GM18517 (cell line): ENCODE measurements around the gene ZNRF2.
"Not testable (repeated sequence)": the region's sequence is repeated elsewhere in the genome, so short reads cannot be mapped to it uniquely, and the experiment has no call there.

Experiments
- ATAC-seq: cut with Tn5 transposase; IDR thresholded peaks from one replicate; pipeline ENCODE4 v1.9.1; 2021; ENCODE audit warnings: mild to moderate bottlenecking, moderate library complexity; ENCODE audit not compliant: unreplicated experiment

The ZNRF2 gene

DNA sequence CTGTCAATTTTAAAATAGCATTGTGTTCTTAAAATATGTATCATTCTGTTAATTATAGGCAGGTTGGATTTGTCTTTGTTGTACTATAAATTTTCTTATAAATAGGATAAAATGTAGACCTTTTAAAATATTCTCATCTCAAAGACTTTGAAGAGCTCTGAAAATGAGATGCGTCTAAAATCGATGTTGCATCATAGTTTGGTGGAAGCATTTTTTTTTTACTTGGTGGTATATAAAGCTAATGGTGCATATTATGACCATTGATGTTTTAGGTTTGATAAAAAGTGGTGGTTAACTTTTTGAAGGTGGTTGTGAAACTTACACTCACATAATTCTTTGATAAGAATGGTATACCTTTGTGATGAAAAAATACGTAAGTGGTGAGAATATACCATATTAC is 69.1 kb downstream of the ZNRF2 start:
- no peak for ATAC-seq

DNA sequence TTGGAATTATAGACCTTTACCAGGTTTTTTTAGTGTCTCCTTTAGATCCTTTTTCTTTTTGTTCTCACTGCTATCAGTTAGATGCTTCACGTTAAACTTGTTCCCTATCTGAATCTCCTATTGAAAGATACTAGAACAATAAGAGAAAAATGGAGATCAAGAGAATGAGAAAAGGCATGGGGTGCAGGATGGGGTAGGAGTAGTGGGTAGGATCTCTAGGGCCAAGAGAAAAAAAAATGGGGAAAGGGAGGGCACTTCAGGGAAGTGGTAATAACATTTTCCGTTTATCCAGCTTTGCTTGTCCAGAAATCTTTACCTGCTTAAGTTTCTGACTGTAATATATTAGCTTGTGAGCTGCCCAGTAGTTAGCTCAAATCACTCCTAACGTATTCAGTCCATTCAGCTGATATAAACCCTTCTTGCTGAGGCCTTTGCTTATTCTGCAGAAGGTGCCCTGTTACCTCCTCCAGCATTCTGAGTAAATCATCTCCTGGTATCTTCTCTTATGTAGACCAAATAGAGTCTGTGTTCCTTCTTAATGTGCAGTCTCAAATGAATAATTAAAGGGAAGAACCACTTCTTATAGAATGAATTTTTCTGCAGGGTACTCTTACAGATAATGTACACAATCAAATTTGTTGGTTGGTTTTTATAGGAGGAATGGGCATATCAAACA is 69.7 kb downstream of the ZNRF2 start:
- ATAC-seq: no peak

GRCh38 chr7:30354791-30355190 is 70.4 kb downstream of the ZNRF2 start:
- ATAC-seq: no peak

- no peak for ATAC-seq
Observed at GRCh38 chr7:30359957-30360356, 75.6 kb downstream of the ZNRF2 start.

GRCh38 chr7:30363778-30364563 is 79.6 kb downstream of the ZNRF2 start:
- ATAC-seq: no peak

GRCh38 chr7:30364773-30365172 is 80.4 kb downstream of the ZNRF2 start:
- ATAC-seq: no peak

DNA sequence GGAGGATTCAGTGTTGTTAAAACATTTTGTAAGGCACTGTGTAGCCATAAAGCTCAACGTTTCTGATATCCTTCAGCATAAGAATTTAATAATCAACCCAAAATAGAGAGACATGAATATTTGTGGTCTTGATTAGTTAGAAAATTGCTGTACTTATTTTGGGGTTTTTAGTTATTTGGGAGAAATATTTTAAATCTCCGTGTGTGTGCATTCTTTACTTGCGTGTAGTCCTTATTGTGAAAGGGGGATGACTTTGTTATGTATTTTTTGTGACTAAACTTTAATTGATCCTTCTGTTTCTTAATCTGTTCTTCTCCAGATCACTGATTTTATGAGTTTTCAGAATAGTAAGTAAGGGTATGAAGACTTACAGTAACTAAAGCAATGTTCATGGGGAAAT is 81.2 kb downstream of the ZNRF2 start:
- ATAC-seq: no peak

- ATAC-seq: no peak
Observed at GRCh38 chr7:30366606-30367005, 82.2 kb downstream of the ZNRF2 start.

GRCh38 chr7:30367561-30367960 is 83.2 kb downstream of the ZNRF2 start:
- no peak for ATAC-seq

DNA sequence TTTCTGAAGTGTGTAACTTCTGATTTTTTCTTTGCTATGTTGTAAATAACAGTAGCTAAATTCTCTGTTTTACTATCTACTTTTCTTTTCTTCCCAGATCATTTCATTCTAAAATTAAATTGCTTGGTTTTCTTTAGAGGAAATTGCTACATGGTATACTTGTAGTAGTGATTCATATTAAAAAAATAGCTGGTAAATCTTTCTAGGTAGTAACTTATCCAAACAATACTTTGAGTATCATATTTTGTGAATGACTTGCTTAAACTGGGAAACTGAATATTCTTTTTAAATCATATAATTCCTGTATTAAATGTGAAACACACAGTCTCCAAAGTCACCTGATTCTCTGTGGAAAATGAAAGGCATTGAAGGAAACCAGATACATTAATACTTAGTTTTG is 85.5 kb downstream of the ZNRF2 start:
- ATAC-seq: no peak

- ATAC-seq: no peak
Observed at GRCh38 chr7:30371321-30371720, 86.9 kb downstream of the ZNRF2 start.

DNA sequence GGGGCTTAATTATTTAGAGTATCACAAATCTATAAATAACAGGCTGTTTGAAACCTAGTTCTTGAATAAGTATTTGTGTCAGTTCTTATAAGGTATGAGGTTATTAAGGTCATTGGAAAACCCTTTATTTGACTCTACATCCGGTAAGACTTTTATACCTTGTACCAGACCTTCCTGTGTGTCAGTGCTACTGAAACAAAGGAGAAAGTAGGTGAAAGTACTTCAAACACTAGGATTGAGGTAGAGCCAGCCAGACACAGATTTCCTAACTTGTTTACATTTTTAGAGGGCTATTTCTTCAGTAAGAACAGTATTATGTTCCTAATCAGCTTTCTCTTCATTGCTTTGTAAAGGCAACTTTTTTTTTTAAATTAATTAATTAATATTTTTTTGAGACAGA is 93.9 kb downstream of the ZNRF2 start:
- no peak for ATAC-seq

- ATAC-seq: no peak
Observed at GRCh38 chr7:30379131-30379530, 94.7 kb downstream of the ZNRF2 start.

DNA sequence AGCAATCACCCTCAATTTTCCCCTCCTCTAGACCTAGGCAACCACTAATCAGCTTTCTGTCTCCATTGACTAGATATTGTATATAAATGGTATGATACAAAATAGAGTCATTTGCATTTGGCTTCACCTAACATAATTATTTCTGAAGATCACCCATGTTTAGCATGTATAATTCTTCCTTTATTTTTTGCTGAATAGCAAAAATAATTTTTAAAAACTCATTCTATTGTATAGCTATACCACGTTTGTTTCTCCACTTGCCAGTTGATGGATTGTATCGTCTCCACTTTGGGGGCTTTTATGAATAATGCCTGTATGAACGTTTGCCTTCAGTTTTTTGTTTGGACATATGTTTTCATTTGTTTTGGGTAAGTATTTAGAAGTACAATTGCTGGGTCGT is 95.3 kb downstream of the ZNRF2 start:
- ATAC-seq: no peak

DNA sequence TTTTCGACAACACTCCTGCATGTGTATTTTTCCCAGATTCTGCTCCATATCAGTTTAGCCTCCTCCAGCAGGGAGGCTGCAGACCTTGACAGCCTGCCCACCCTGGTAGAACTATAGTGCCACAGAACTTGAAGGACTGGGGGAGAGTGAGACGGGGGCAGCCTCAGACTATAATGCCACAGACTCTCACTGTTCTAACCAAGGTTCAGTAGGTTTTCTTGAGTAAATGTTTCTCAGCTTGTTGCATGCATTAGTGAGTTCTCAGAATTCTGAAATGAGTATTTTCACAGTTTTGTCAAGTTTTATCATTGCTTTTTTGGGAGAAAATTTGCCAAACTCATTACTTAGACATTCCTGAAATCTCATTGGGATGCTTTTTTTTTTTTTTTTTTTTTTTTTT is 95.9 kb downstream of the ZNRF2 start:
- no peak for ATAC-seq

DNA sequence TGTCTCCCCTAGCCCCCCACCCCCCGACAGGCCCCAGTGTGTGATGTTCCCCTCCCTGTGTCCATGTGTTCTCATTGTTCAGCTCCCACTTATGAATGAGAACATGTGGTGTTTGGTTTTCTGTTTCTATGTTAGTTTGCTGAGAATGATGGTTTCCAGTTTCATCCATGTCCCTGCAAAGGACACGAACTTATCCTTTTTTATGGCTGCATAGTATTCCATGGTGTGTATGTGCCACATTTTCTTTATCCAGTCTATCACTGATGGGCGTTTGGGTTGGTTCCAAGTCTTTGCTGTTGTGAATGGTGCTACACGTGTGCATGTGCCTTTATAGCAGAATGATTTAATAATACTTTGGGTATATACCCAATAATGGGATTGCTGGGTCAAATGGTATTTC is 96.4 kb downstream of the ZNRF2 start:
- not testable (repeated sequence) for ATAC-seq

DNA sequence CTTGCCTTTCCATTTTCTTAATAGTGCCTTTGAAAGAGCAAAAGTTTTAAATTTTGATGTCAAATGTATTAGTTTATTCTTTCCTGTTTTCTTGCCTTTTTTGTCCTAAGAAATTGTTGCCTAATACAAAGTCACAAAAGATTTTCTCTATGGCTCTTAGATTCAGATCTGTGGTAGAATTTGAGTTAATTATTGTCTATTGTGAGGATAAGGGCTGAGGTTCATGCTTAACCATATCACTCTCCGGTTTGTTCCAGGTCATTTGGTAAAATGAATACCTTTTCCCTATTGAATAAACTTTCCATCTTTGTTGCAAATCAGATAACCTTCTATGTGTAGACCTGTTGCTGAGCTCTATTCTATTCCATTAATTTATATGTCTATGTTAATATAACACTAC is 98.2 kb downstream of the ZNRF2 start:
- ATAC-seq: no peak

GRCh38 chr7:30389791-30390190 is 105.4 kb downstream of the ZNRF2 start:
- ATAC-seq: no peak

- no peak for ATAC-seq
Observed at GRCh38 chr7:30390736-30391636, 106.6 kb downstream of the ZNRF2 start.

DNA sequence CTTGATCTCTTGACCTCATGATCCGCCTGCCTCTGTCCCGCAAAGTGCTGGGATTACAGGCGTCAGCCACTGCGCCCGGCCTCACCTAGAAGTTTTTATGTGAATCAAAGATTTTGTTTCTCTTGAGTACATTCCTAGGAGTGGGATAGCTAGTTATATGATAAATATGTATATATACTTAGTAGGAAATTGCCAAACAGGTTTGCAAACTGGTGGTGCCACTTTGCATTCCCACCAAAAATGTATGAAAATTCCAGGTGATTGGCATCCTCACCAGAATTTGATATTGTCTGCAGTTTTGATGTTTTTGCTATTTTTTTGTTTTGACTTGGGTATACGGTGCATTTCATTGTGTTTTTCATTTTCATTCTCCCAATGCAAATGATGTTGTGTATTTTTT is 107.4 kb downstream of the ZNRF2 start:
- ATAC-seq: no peak

- ATAC-seq: no peak
Observed at GRCh38 chr7:30395676-30396075, 111.3 kb downstream of the ZNRF2 start.

GRCh38 chr7:30396389-30396788 is 112.0 kb downstream of the ZNRF2 start:
- ATAC-seq: no peak
